ENCODE results near the gene FASTK.
"Not testable (repeated sequence)": the region's sequence is repeated elsewhere in the genome, so short reads cannot be mapped to it uniquely, and the experiment has no call there.

FASTK gene

DNA sequence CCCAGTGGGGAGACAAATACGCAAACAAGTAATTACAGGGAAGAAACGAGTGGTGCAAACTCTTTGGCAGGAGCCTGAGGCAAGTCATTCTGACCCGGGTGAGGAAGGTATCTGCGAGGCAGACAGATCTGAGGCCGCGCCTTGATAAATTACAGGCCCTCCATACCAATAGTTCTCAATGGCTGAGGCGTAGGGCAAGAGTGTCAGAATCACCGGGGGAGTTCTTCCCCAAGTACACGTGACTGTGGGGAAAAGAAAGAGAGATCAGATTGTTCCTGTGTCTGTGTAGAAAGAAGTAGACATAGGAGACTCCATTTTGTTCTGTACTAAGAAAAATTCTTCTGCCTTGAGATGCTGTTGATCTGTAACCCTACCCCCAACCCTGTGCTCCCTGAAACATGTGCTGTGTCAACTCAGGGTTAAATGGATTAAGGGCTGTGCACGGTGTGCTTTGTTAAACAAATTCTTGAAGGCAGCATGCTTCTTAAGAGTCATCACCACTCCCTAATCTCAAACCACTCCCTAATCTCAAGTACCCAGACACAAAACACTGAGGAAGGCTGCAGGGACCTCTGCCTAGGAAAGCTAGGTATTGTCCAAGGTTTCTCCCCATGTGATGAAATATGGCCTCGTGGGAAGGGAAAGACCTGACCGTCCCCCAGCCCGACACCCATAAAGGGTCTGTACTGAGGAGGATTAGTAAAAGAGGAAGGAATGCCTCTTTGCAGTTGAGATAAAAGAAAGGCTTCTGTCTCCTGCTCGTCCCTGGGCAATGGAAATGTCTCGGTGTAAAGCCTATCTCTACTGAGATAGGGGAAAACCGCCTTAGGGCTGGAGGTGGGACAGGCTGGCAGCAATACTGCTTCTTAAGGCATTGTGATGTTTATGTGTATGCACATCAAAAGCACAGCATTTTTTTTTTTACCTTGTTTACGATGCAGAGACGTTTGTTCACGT is 53.6 kb downstream of the FASTK start:
- DNase-seq = not testable (repeated sequence)

All from NCI-H510A treated with DMSO at 0.1 percent for 48 hours (cell line).